H1 (cell line): Measurements from ENCODE around the gene RAD18. TPM values are rescaled to one million over a fixed set of nuclear protein-coding genes. Genes with fewer than 3 reads are reported as not detected.

Experiments
- CTCF ChIA-PET: fragments of 300-600 bp; sonication (Branson Sonifier 250); formaldehyde crosslinking; loops from one replicate; lab custom pipeline; 2021; ENCODE audit not compliant: partially characterized antibody; lab: Charles Lee
- POLR2A ChIA-PET: fragments of 300-600 bp; sonication (Branson Sonifier 250); formaldehyde crosslinking; loops from one replicate; lab custom pipeline; 2021; ENCODE audit warnings: inconsistent platforms; ENCODE audit not compliant: partially characterized antibody; lab: Charles Lee
- DNase-seq, 2 experiments: peaks; one replicate each; pipeline versions ENCODE4 v3.0.0 to v3.0.0-alpha.2; 2010 to 2022; ENCODE audit warnings: low spot score in 2 of 2, low read depth in 1 of 2, mixed read lengths in 1 of 2
- FAIRE-seq: peaks from 2 replicates; lab custom pipeline; 2011; peaks lifted over from hg19 to GRCh38; lab: Jason Lieb, UNC
- H2AFZ ChIP-seq: 2 replicates; pipeline ENCODE4 v1.8.1; 2012; ENCODE audit warnings: low read length, inconsistent platforms
- H2AK5ac ChIP-seq: 2 replicates; pipeline ENCODE4 v1.6.1; 2013; ENCODE audit warnings: low read depth, low read length
- H2BK120ac ChIP-seq: replicated peaks from 2 replicates; pipeline ENCODE3; 2013; ENCODE audit warnings: low read depth, low read length, inconsistent platforms
- H2BK12ac ChIP-seq: 2 replicates; pipeline ENCODE4 v1.6.1; 2013; ENCODE audit warnings: low read depth, low read length
- H2BK15ac ChIP-seq: 2 replicates; pipeline ENCODE4 v1.6.1; 2013; ENCODE audit warnings: low read length
- H2BK20ac ChIP-seq: 2 replicates; pipeline ENCODE4 v1.6.1; 2013; ENCODE audit warnings: low read length
- H2BK5ac ChIP-seq: 2 replicates; pipeline ENCODE4 v1.6.1; 2013; ENCODE audit warnings: low read depth, low read length
- H3K14ac ChIP-seq: 2 replicates; pipeline ENCODE4 v1.6.1; 2013; ENCODE audit warnings: inconsistent platforms; ENCODE audit not compliant: insufficient read length
- H3K18ac ChIP-seq: 2 replicates; pipeline ENCODE4 v1.6.1; 2013; ENCODE audit warnings: low read length; ENCODE audit errors: extremely low read depth
- H3K23ac ChIP-seq: 2 replicates; pipeline ENCODE4 v1.6.1; 2013; ENCODE audit warnings: inconsistent platforms; ENCODE audit not compliant: insufficient read length
- H3K23me2 ChIP-seq: 2 replicates; pipeline ENCODE4 v1.6.1; 2013; ENCODE audit warnings: low read depth, low read length
- H3K27ac ChIP-seq: 2 replicates; pipeline ENCODE4 v1.6.1; 2011; ENCODE audit warnings: low read depth, low read length, inconsistent platforms
- H3K27me3 ChIP-seq, 4 experiments: replicated peaks in 1 of 4; 1 replicate in 1 of 4; 2 replicates in 3 of 4; pipeline versions ENCODE4 v1.6.1 to v1.8.1; 2011 to 2013; ENCODE audit warnings: low read length in 3 of 4, mild to moderate bottlenecking in 3 of 4, inconsistent platforms in 2 of 4, mixed read lengths in 2 of 4, moderate library complexity in 1 of 4; ENCODE audit not compliant: control insufficient read depth in 3 of 4, insufficient read depth in 3 of 4; ENCODE audit errors: extremely low read depth in 1 of 4
- H3K36me3 ChIP-seq, 4 experiments: 2 replicates each; pipeline versions ENCODE4 v1.6.1 to v1.8.1; 2011 to 2013; ENCODE audit warnings: mild to moderate bottlenecking in 4 of 4, low read length in 3 of 4, moderate library complexity in 2 of 4, control low read depth in 1 of 4, inconsistent platforms in 1 of 4; ENCODE audit not compliant: insufficient read depth in 4 of 4, control insufficient read depth in 2 of 4
- H3K4ac ChIP-seq: replicated peaks from 2 replicates; pipeline ENCODE3; 2013; ENCODE audit warnings: low read length, low read depth, mixed read lengths, inconsistent platforms; ENCODE audit not compliant: insufficient read length
- H3K4me1 ChIP-seq, 4 experiments: replicated peaks in 1 of 4; 1 replicate in 1 of 4; 2 replicates in 3 of 4; pipeline versions ENCODE4 v1.6.1 to v1.8.1; 2011 to 2013; ENCODE audit warnings: low read length in 3 of 4, inconsistent platforms in 2 of 4, mixed read lengths in 1 of 4; ENCODE audit not compliant: insufficient read depth in 4 of 4, control insufficient read depth in 3 of 4
- H3K4me2 ChIP-seq, 2 experiments: 2 replicates each; pipeline versions ENCODE4 v1.6.1 to v1.8.1; 2011 to 2013; ENCODE audit warnings: low read depth in 2 of 2, low read length in 2 of 2, control low read depth in 1 of 2, inconsistent platforms in 1 of 2, mild to moderate bottlenecking in 1 of 2; ENCODE audit not compliant: insufficient read depth in 1 of 2
- H3K4me3 ChIP-seq, 4 experiments: fragments of 200-600, 300-600 bp in 1 of 4; sonication (generic), shearing (Covaris generic), sonication (Bioruptor Twin) in 1 of 4; 2 replicates each; pipeline versions ENCODE4 v1.5.1 to v1.8.1; 2011 to 2016; ENCODE audit warnings: low read length in 4 of 4, low read depth in 3 of 4, control low read depth in 2 of 4, inconsistent platforms in 2 of 4, mild to moderate bottlenecking in 2 of 4, mixed read lengths in 1 of 4, moderate library complexity in 1 of 4; ENCODE audit not compliant: insufficient read depth in 2 of 4; ENCODE audit errors: extremely low read depth in 1 of 4
- H3K56ac ChIP-seq: replicated peaks from 2 replicates; pipeline ENCODE3; 2013; ENCODE audit warnings: low read depth, mild to moderate bottlenecking, mixed read lengths, low read length, inconsistent platforms; ENCODE audit not compliant: insufficient read length
- H3K79me1 ChIP-seq: 2 replicates; pipeline ENCODE4 v1.6.1; 2013; ENCODE audit warnings: low read depth, low read length, control low read depth
- H3K79me2 ChIP-seq, 2 experiments: 2 replicates each; pipeline versions ENCODE4 v1.6.1 to v1.8.1; 2012 to 2013; ENCODE audit warnings: low read length in 2 of 2, mild to moderate bottlenecking in 2 of 2, inconsistent platforms in 1 of 2; ENCODE audit not compliant: insufficient read depth in 2 of 2, control insufficient read depth in 1 of 2
- H3K9ac ChIP-seq, 4 experiments: replicated peaks in 1 of 4; 1 replicate in 1 of 4; 2 replicates in 3 of 4; pipeline versions ENCODE4 v1.6.1 to v1.8.1; 2011 to 2013; ENCODE audit warnings: low read depth in 3 of 4, low read length in 3 of 4, control low read depth in 2 of 4, mild to moderate bottlenecking in 2 of 4, moderate library complexity in 2 of 4, inconsistent platforms in 1 of 4; ENCODE audit errors: extremely low read depth in 1 of 4
- H3K9me3 ChIP-seq, 2 experiments: 2 replicates each; pipeline versions ENCODE4 v1.6.1 to v1.8.1; 2012 to 2013; ENCODE audit warnings: mild to moderate bottlenecking in 2 of 2, moderate library complexity in 2 of 2, control low read depth in 1 of 2, inconsistent platforms in 1 of 2, low read depth in 1 of 2, low read length in 1 of 2, mixed read lengths in 1 of 2; ENCODE audit not compliant: insufficient read depth in 2 of 2
- H4K20me1 ChIP-seq, 2 experiments: replicated peaks in 1 of 2; 2 replicates each; pipeline versions ENCODE3 to v1.8.1; 2011 to 2013; ENCODE audit warnings: inconsistent platforms in 2 of 2, low read length in 2 of 2, mild to moderate bottlenecking in 1 of 2; ENCODE audit not compliant: insufficient read depth in 2 of 2, control insufficient read depth in 1 of 2
- H4K5ac ChIP-seq: 2 replicates; pipeline ENCODE4 v1.6.1; 2013; ENCODE audit warnings: low read length, low read depth, mixed read lengths, inconsistent platforms; ENCODE audit not compliant: insufficient read length
- H4K8ac ChIP-seq: 2 replicates; pipeline ENCODE4 v1.8.0; 2013; ENCODE audit warnings: mild to moderate bottlenecking, moderate library complexity, low read length, inconsistent platforms; ENCODE audit not compliant: insufficient read depth; ENCODE audit errors: extremely low read depth
- H4K91ac ChIP-seq: replicated peaks from 2 replicates; pipeline ENCODE3; 2013; ENCODE audit warnings: low read length, mixed read lengths, inconsistent platforms; ENCODE audit not compliant: insufficient read length
- ASH2L ChIP-seq: fragments of 200-600, 300-600 bp; sonication (generic); IDR thresholded peaks from one replicate; pipeline ENCODE4 v1.7.1; 2017; ENCODE audit warnings: low read length
- CBX5 ChIP-seq: fragments of 300-800, 300-1000 bp; sonication (generic); IDR thresholded peaks from 2 replicates; pipeline ENCODE4 v1.7.1; 2016; ENCODE audit warnings: antibody characterized with exemption, low read length, low read depth
- HDAC2 ChIP-seq, 2 experiments: fragments of 300-600 bp in 1 of 2; sonication (generic) in 1 of 2; IDR thresholded peaks; 2 replicates each; pipeline ENCODE4 v1.6.1; 2011 to 2012; ENCODE audit warnings: low read depth in 2 of 2, low read length in 2 of 2, mild to moderate bottlenecking in 2 of 2, moderate library complexity in 2 of 2, borderline replicate concordance in 1 of 2, inconsistent platforms in 1 of 2
- MAX ChIP-seq: IDR thresholded peaks from 2 replicates; pipeline ENCODE4 v1.6.1; 2012; ENCODE audit warnings: inconsistent platforms
- NANOG ChIP-seq: IDR thresholded peaks from 2 replicates; pipeline ENCODE4 v1.6.1; 2011; ENCODE audit warnings: low read length, low read depth, mild to moderate bottlenecking, inconsistent platforms; ENCODE audit not compliant: insufficient read depth, poor library complexity, severe bottlenecking
- NRF1 ChIP-seq: IDR thresholded peaks from 2 replicates; pipeline ENCODE4 v1.6.1; 2011; ENCODE audit warnings: mild to moderate bottlenecking, low read depth, low read length, improper control_type of control experiment
- RBBP5 ChIP-seq: IDR thresholded peaks from 2 replicates; pipeline ENCODE4 v1.7.1; 2012; ENCODE audit warnings: low read depth, mild to moderate bottlenecking, inconsistent platforms, low read length, moderate library complexity, borderline replicate concordance
- TAF7 ChIP-seq: optimal IDR thresholded peaks from 2 replicates; pipeline ENCODE3; 2011; ENCODE audit warnings: low read depth, mild to moderate bottlenecking, inconsistent platforms, low read length, moderate library complexity, borderline replicate concordance
- ZNF274 ChIP-seq: IDR thresholded peaks from 2 replicates; pipeline ENCODE4 v1.7.0; 2012; ENCODE audit warnings: low read length, borderline replicate concordance; ENCODE audit errors: extremely low read depth
- WGBS, 2 experiments: shearing (Covaris generic) in 1 of 2; methylation state at CpG; one replicate each; pipeline versions ENCODE4 v1.1.6 to v1.1.7; 2013 to 2015; ENCODE audit warnings: low lambda C conversion rate in 2 of 2, mixed read lengths in 2 of 2, inconsistent platforms in 1 of 2, low coverage in 1 of 2, missing lambda C conversion rate in 1 of 2; ENCODE audit not compliant: insufficient replicate concordance in 2 of 2, insufficient coverage in 1 of 2, insufficient read length in 1 of 2; ENCODE audit errors: extremely low coverage in 1 of 2, missing lambda C conversion rate in 1 of 2; 5-methylcytosine and 5-hydroxymethylcytosine counted together
- polyA plus RNA-seq, 7 experiments: library from polyadenylated mRNA; depleted of rRNA in 3 of 7; stranded (reverse) in 5 of 7; unstranded in 2 of 7; fragments of >200 nt in 5 of 7; fragments of 200-250 nt in 2 of 7; gene quantifications; 1 replicate in 5 of 7; 2 replicates in 1 of 7; 4 replicates in 1 of 7; pipeline versions ENCODE4 v1.2.1 to v1.2.3, GENCODE V29; 2011 to 2013; ENCODE audit warnings: missing spikeins in 2 of 7, mixed read lengths in 2 of 7
- total RNA-seq: library from RNA; stranded (reverse); fragmentation: NEBNext Ultra II Directional; extraction: Animal tissue kit (Norgen Biotek cat#: 25700); gene quantifications from 2 replicates; pipeline ENCODE4 v1.2.1, GENCODE V29; 2021

RAD18 gene
- total and polyA plus RNA-seq, 2 of the 8 experiments (the other 6 are each of a cell fraction or from before 2014, with no cell fraction given) = 13.0 to 23.2 TPM

- Histone ChIP-seq H2BK5ac (no peak overlapping the region), H3K14ac (no peak overlapping the region), H4K91ac (no peak overlapping the region), H3K56ac (no peak overlapping the region), H2BK12ac (no peak overlapping the region), H3K9me3 (no peaks in the 10 kb centered on the region), H3K23ac (no peak overlapping the region), H3K4me2 (no peak overlapping the region), H3K4me3 (no peak overlapping the region), H3K4me1 (no peaks in the 10 kb centered on the region), H2BK120ac (no peak overlapping the region), H2AFZ (no peak overlapping the region), H3K36me3 (no peaks in the 10 kb centered on the region), H3K79me2 (no peaks in the 10 kb centered on the region), H3K27ac (no peak overlapping the region), H2BK15ac (no peak overlapping the region), H4K8ac (no peak overlapping the region), H2BK20ac (no peak overlapping the region), H4K20me1 (no peaks in the 10 kb centered on the region), H3K4ac (no peak overlapping the region), H3K9ac (no peak overlapping the region), H3K27me3 (no peaks in the 10 kb centered on the region), H3K79me1 (no peaks in the 10 kb centered on the region), H2AK5ac (no peak overlapping the region), H4K5ac (no peak overlapping the region), H3K23me2 (no peaks in the 10 kb centered on the region), H3K18ac (no peak overlapping the region)
- 87% methylated on average over 5 of the region's 5 CpGs; no CpG with 5 or more reads in 1 of the 2 experiments for WGBS, 2 experiments
- no peak for DNase-seq
- POLR2A ChIA-PET = no interaction called here
- FAIRE-seq = no peak
- CTCF ChIA-PET = interaction anchor here (0.9 to 1.3 kb wide), 2 partner anchors 17 to 80 kb away, joined by 3 to 4 read pairs; no protein-coding TSS in a partner anchor
- TF ChIP-seq HDAC2 (IDR thresholded peaks at IDR 0.05; ENCODE audit: borderline replicate concordance in 1 of 2, low read depth in 2 of 2, low read length in 2 of 2) = no peak
- no peak for TF ChIP-seq NANOG
- TF ChIP-seq CBX5 = no peak
- TF ChIP-seq RBBP5 = no peak
- no peak for TF ChIP-seq TAF7
- no peak for TF ChIP-seq ASH2L
- no peak for TF ChIP-seq MAX
- no peak for TF ChIP-seq ZNF274
- no peak for TF ChIP-seq NRF1
These were observed 114.6 kb downstream of the RAD18 start for GRCh38 chr3:8848696-8849131.
